ENCODE data around the gene CPO.
A peak's percentile ranks its signal among the peaks of the same experiment; 100 is the strongest.
"Not testable (repeated sequence)": the region's sequence is repeated elsewhere in the genome, so short reads cannot be mapped to it uniquely, and the experiment has no call there.

The CPO gene

GRCh38 chr2:206939340-206939739 is at the start of gene CPO:
Gene CPO (plus strand): TSS chr2:206939518. CDS start chr2:206939600, 82 bp downstream.
- DNase-seq = no peak

GRCh38 chr2:206890179-206890578 is 49.1 kb upstream of the CPO start:
- peak; percentile 88 for DNase-seq

GRCh38 chr2:206890926-206891325 is 48.4 kb upstream of the CPO start:
- DNase-seq = peak; percentile 87

GRCh38 chr2:206915121-206915520 is 24.2 kb upstream of the CPO start:
- DNase-seq = peak; percentile 60

GRCh38 chr2:206918263-206918662 is 21.1 kb upstream of the CPO start:
- no peak for DNase-seq

GRCh38 chr2:206920310-206920709 is 19.0 kb upstream of the CPO start:
- DNase-seq = no peak

GRCh38 chr2:206920951-206921350 is 18.4 kb upstream of the CPO start:
- no peak for DNase-seq

- no peak for DNase-seq
Observed at GRCh38 chr2:206921529-206921928, 17.8 kb upstream of the CPO start.

GRCh38 chr2:206935991-206936842 is 3.1 kb upstream of the CPO start:
- no peak for DNase-seq

GRCh38 chr2:206936843-206937230 is 2.5 kb upstream of the CPO start:
- DNase-seq = peak; percentile 89

- DNase-seq = no peak
Observed at GRCh38 chr2:206937555-206937954, 1.8 kb upstream of the CPO start.

GRCh38 chr2:206940546-206940945 is 1.2 kb downstream of the CPO start:
- no peak for DNase-seq

GRCh38 chr2:206942592-206943478 is 3.5 kb downstream of the CPO start:
- no peak for DNase-seq

GRCh38 chr2:206953404-206953803 is 14.1 kb downstream of the CPO start:
- DNase-seq = not testable (repeated sequence)

- no peak for DNase-seq
Observed at GRCh38 chr2:206955253-206955652, 15.9 kb downstream of the CPO start.

- DNase-seq = no peak
Observed at GRCh38 chr2:206958261-206958660, 18.9 kb downstream of the CPO start.

GRCh38 chr2:206962966-206963365 is 23.6 kb downstream of the CPO start:
- DNase-seq = no peak

GRCh38 chr2:206968134-206969086 is 29.1 kb downstream of the CPO start:
- DNase-seq = no peak

- DNase-seq = no peak
Observed at GRCh38 chr2:206969192-206969591, 29.9 kb downstream of the CPO start.

GRCh38 chr2:206970589-206971360 is 31.5 kb downstream of the CPO start:
- DNase-seq = no peak

- no peak for DNase-seq
Observed at GRCh38 chr2:206971805-206972204, 32.5 kb downstream of the CPO start.

GRCh38 chr2:206974551-206974950 is 35.2 kb downstream of the CPO start:
- no peak for DNase-seq

Data from NCI-H82 (cell line).